Measurements from ENCODE around the gene FAM114A1. TPM values are rescaled to one million over a fixed set of nuclear protein-coding genes. Genes with fewer than 3 reads are reported as not detected.
"Not testable (repeated sequence)": the region's sequence is repeated elsewhere in the genome, so short reads cannot be mapped to it uniquely, and the experiment has no call there.

FAM114A1 gene
- total and polyA plus RNA-seq, 2 donors from 2014 or later: 10.8 to 31.1 TPM

DNA sequence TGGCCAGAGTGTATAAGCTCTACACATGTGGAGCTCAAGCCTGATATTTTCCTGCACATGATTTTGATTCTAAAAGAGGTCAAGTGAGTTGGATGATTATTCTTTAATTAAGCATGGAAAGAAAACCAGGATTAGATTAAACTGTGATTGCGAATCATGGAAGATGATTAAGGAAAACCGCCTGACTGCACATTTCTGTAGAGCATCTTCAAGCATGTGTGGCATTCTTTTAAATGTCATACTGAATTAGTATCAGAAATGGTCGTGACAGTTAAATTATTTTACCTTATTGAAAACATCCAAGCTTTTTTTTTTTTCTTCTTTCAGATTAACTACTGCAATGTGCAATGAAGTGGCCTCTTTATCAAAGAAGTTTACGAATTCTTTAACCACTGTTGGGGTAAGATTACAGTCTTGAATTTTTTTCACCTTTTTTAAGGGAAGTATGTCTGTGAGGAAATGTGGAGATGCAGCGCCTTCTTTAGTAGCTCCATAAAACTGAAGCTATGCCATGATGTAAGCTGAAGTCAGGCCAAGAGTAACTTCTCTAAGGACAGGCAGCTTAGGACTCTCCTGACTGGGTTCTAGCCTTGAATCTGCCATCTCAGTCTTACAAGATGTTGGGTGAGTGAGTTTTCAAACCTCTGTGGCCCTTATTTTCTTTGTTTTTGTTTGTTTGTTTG is 67.9 kb downstream of the FAM114A1 start:
- Histone ChIP-seq H3K9ac (ENCODE audit: low read length in 3 of 3) (no peak overlapping the region), H3K9me3 (ENCODE audit: control insufficient read depth in 2 of 3, insufficient read depth in 1 of 3, low read length in 3 of 3) (no peaks in the 10 kb centered on the region), H3K27ac (ENCODE audit: low read depth in 2 of 2, low read length in 2 of 2) (no peak overlapping the region), H3K4me3 (ENCODE audit: low read length in 3 of 3) (no peak overlapping the region), H3K27me3 (ENCODE audit: control insufficient read depth, insufficient read depth, low read length) (no peaks in the 10 kb centered on the region), H3K4me1 (ENCODE audit: control insufficient read depth in 2 of 3, insufficient read depth in 2 of 3, low read depth in 1 of 3, low read length in 3 of 3) (no peaks in the 10 kb centered on the region), H3K36me3 (ENCODE audit: control insufficient read depth in 2 of 3, insufficient read depth in 3 of 3, low read length in 3 of 3) (peaks cover 11 to 13% (median 11%) of the 10 kb centered on the region in 3 donors)
- no peak for FAIRE-seq
- intact Hi-C loops (cut with DNase I): no loop called here
- TF ChIP-seq CTCF (IDR thresholded peaks at IDR 0.05; ENCODE audit: borderline replicate concordance, extremely low read depth, insufficient read depth): no peak
- DNase-seq: no peak

DNA sequence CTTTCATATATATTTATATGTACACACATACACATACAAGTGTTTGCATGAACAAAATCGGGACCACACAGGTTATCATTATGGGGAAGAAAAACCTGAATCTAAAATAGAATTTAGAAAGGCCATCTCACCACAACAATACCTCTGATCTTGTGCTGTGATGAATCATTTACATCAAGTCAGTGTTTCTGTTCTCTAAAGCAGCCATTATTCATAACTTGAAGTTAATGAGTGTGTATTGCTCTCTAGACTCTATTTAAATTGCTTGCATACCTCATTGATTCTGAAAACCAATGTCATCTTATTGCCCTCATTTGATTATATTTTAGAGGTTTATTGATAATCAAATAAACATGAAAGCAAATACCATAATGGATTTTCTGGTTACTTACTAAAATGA is 71.6 kb downstream of the FAM114A1 start:
- Histone ChIP-seq H3K27me3 (ENCODE audit: control insufficient read depth, insufficient read depth, low read length) (no peaks in the 10 kb centered on the region), H3K9ac (ENCODE audit: low read length in 3 of 3) (no peak overlapping the region), H3K9me3 (ENCODE audit: control insufficient read depth in 2 of 3, insufficient read depth in 1 of 3, low read length in 3 of 3) (no peaks in the 10 kb centered on the region), H3K4me3 (ENCODE audit: low read length in 3 of 3) (no peak overlapping the region), H3K27ac (ENCODE audit: low read depth in 2 of 2, low read length in 2 of 2) (no peak overlapping the region), H3K36me3 (ENCODE audit: control insufficient read depth in 2 of 3, insufficient read depth in 3 of 3, low read length in 3 of 3) (peaks cover 4 to 13% (median 8%) of the 10 kb centered on the region in 3 donors), H3K4me1 (ENCODE audit: control insufficient read depth in 2 of 3, insufficient read depth in 2 of 3, low read depth in 1 of 3, low read length in 3 of 3) (no peaks in the 10 kb centered on the region)
- TF ChIP-seq CTCF (IDR thresholded peaks at IDR 0.05; ENCODE audit: borderline replicate concordance, extremely low read depth, insufficient read depth): no peak
- intact Hi-C loops (cut with DNase I): no loop called here
- FAIRE-seq (no peak), DNase-seq (no peak)

GRCh38 chr4:38940476-38940875 is 72.9 kb downstream of the FAM114A1 start:
- H3K9ac ChIP-seq (ENCODE audit: low read length in 3 of 3): no peak overlapping the region
- H3K27me3 ChIP-seq (ENCODE audit: control insufficient read depth, insufficient read depth, low read length): no peaks in the 10 kb centered on the region
- no peak for TF ChIP-seq CTCF (IDR thresholded peaks at IDR 0.05; ENCODE audit: borderline replicate concordance, extremely low read depth, insufficient read depth)
- FAIRE-seq (no peak), DNase-seq (no peak)
- H3K4me3 ChIP-seq (ENCODE audit: low read length in 3 of 3): no peak overlapping the region
- intact Hi-C loops (cut with DNase I): no loop called here
- no peaks in the 10 kb centered on the region for H3K4me1 ChIP-seq (ENCODE audit: control insufficient read depth in 2 of 3, insufficient read depth in 2 of 3, low read depth in 1 of 3, low read length in 3 of 3)
- peaks cover 4 to 14% (median 8%) of the 10 kb centered on the region in 3 donors for H3K36me3 ChIP-seq (ENCODE audit: control insufficient read depth in 2 of 3, insufficient read depth in 3 of 3, low read length in 3 of 3)
- H3K27ac ChIP-seq (ENCODE audit: low read depth in 2 of 2, low read length in 2 of 2): no peak overlapping the region
- H3K9me3 ChIP-seq (ENCODE audit: control insufficient read depth in 2 of 3, insufficient read depth in 1 of 3, low read length in 3 of 3): no peaks in the 10 kb centered on the region

DNA sequence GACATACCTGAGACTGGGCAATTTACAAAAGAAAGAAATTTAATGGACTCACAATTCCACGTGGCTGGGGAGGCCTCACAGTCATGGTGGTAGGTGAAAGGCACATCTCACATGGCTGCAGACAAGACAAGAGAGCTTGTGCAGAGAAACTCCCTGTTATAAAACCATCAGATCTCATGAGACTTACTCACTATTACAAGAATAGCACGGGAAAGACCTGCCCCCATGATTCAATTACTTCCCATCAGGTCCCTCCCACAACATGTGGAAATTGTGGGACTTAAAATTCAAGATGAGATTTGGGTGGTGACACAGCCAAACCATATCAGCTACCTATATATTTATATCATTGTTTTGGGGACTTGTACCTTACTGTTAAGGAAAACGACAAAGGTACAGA is 74.3 kb downstream of the FAM114A1 start:
- H3K27ac ChIP-seq (ENCODE audit: low read depth in 2 of 2, low read length in 2 of 2); H3K4me1 ChIP-seq (ENCODE audit: control insufficient read depth in 2 of 3, insufficient read depth in 2 of 3, low read depth in 1 of 3, low read length in 3 of 3); H3K4me3 ChIP-seq (ENCODE audit: low read length in 3 of 3); intact Hi-C loops (cut with DNase I); H3K27me3 ChIP-seq (ENCODE audit: control insufficient read depth, insufficient read depth, low read length); FAIRE-seq; H3K9ac ChIP-seq (ENCODE audit: low read length in 3 of 3); H3K9me3 ChIP-seq (ENCODE audit: control insufficient read depth in 2 of 3, insufficient read depth in 1 of 3, low read length in 3 of 3); DNase-seq: not testable (repeated sequence)
- peaks cover 4 to 12% (median 5%) of the 10 kb centered on the region in 3 donors for H3K36me3 ChIP-seq (ENCODE audit: control insufficient read depth in 2 of 3, insufficient read depth in 3 of 3, low read length in 3 of 3)

Data from kidney (tissue), 14 donors.